Femur (tissue), 1 donor: ENCODE results near the gene PHLDB2.
"Not testable (repeated sequence)": the region's sequence is repeated elsewhere in the genome, so short reads cannot be mapped to it uniquely, and the experiment has no call there.

Source experiments
- DNase-seq: peaks from one replicate; pipeline ENCODE4 v3.0.0-alpha.2; 2017

Gene PHLDB2

GRCh38 chr3:111859061-111859973, at the start of gene PHLDB2:
Gene PHLDB2 (plus strand): TSS chr3:111859265. CDS start chr3:111884078, 24,813 bp downstream.
- DNase-seq, result peak; percentile 91

GRCh38 chr3:111810909-111811308, 48.2 kb upstream of the PHLDB2 start:
- no peak for DNase-seq

DNA sequence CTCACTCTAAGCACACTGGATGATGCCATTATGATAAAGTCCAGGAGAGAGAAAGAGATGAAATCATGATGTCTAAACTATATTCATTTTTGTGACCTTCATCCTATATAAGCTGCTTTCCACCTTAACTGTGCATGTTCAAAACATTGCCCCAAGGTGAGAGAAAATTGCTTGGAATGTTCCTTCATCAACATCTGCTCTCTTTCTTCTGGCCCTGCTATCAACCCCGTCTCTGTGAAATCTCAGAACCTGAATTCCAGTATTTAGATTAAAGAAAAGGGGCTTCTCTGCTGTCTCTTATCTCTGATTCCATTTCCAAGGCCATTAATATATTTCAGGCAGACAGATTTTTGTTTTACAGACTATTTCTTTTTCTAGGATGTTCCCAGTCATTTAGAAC, 47.3 kb upstream of the PHLDB2 start:
- no peak for DNase-seq

DNA sequence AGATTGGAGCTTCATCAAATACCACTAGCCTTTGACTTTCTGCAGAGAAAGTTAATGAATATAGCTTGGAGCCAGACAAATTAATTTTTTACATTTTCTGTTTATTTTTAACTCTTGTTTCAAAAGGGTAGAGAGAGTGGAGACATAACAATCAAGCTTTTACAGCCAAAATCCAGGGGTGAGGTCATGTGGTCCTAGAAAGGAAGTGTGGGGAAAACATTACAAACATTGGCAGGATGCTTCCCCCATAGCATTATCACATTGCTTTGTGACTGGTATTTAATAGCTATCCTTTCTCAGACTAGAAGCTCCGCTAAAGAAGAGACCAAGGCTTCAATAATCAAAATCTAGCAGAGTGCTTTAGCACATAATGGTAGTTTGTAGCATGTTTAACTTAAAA, 46.4 kb upstream of the PHLDB2 start:
- DNase-seq, result no peak

GRCh38 chr3:111813441-111813840, 45.6 kb upstream of the PHLDB2 start:
- no peak for DNase-seq

GRCh38 chr3:111813979-111814378, 45.1 kb upstream of the PHLDB2 start:
- no peak for DNase-seq

GRCh38 chr3:111816771-111817170, 42.3 kb upstream of the PHLDB2 start:
- DNase-seq, result not testable (repeated sequence)

GRCh38 chr3:111819927-111820326, 39.1 kb upstream of the PHLDB2 start:
- DNase-seq, result no peak

DNA sequence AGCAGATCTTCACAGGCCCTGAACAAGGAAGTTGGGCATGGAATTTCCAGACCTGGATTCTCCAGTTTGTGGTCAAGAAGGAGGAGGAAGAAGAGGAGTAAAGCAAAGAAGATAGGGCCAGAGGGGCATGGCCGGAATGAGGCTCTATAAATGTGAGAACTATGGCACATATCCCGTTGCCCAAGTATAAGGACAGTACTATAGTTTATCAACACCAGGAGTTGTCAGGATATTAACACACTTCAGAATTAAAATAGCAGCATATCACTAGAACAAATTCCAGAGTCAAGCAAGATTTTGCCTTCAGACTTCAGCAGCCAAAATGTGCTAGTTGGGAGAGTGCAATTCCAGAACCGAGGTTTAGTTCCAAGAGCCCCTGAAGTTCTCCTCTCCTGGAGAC, 38.4 kb upstream of the PHLDB2 start:
- DNase-seq, result no peak

GRCh38 chr3:111821891-111822290, 37.2 kb upstream of the PHLDB2 start:
- no peak for DNase-seq

- no peak for DNase-seq
Observed at GRCh38 chr3:111822804-111823203, 36.3 kb upstream of the PHLDB2 start.

GRCh38 chr3:111823341-111823855, 35.7 kb upstream of the PHLDB2 start:
- DNase-seq, result no peak

DNA sequence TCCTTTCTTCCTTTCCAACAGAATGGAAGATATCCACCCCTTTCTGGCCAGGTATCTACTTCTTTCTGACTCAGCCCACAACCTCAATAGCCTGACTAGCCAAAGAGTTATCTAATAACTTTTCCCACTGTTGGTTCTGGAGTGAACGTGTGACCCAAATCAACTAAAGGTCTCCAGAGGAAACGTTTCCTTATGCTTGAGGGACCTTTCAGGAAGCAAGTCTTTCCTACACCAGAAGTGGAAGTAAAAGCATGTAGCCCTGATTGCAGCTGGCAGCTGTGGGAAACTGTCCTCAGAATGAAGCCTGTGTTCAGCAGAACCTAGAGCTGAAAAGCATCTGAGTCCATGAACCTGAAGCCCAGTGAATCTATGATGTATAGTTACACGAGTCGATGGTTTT, 34.7 kb upstream of the PHLDB2 start:
- DNase-seq, result no peak

GRCh38 chr3:111827871-111828270, 31.2 kb upstream of the PHLDB2 start:
- no peak for DNase-seq

GRCh38 chr3:111828530-111828929, 30.5 kb upstream of the PHLDB2 start:
- no peak for DNase-seq

- DNase-seq, result no peak
Observed at GRCh38 chr3:111829023-111829422, 30.0 kb upstream of the PHLDB2 start.

- peak; percentile 34 for DNase-seq
Observed at GRCh38 chr3:111831840-111832239, 27.2 kb upstream of the PHLDB2 start.

- no peak for DNase-seq
Observed at GRCh38 chr3:111837112-111837511, 22.0 kb upstream of the PHLDB2 start.

- no peak for DNase-seq
Observed at GRCh38 chr3:111838133-111838532, 20.9 kb upstream of the PHLDB2 start.

DNA sequence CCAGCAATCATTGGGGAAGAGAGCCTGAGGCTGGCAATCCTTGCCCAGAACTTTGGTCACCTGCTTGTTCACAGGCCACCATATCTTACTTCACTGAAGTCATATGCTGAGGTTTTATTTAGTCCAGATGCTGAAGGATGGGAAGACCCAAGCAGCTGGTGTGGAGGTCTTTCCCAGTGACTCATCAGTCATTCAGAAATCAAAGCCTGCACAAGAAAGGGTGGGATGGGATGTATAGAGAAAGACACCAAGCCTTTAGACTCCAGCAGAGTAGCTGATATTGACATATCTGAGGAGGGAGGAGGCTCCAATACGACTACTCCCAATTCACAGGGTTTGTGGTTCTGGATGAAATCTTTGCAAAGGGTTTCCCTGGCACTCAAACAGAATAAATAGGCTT, 13.0 kb upstream of the PHLDB2 start:
- DNase-seq, result no peak

GRCh38 chr3:111846717-111847116, 12.3 kb upstream of the PHLDB2 start:
- DNase-seq, result no peak

DNA sequence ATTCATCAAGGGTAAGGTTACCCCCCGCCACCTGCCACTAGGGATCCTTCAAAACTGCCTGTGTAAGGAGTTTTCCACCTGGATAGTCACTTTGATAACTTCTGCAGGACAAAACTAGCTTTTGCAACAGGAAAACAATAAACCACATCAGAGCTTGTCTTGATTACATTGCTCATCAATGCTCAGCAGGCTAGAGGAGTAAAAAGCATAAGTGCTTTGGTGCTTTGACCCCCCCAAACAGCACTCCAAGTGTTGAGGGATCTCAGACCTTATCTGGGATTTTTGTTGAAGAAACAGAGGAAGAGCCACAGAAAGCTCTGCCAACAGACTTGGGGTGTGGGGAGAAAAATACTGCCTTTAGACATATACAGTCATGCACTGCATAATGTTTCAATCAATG, 10.8 kb upstream of the PHLDB2 start:
- no peak for DNase-seq

- no peak for DNase-seq
Observed at GRCh38 chr3:111848778-111849177, 10.3 kb upstream of the PHLDB2 start.

DNA sequence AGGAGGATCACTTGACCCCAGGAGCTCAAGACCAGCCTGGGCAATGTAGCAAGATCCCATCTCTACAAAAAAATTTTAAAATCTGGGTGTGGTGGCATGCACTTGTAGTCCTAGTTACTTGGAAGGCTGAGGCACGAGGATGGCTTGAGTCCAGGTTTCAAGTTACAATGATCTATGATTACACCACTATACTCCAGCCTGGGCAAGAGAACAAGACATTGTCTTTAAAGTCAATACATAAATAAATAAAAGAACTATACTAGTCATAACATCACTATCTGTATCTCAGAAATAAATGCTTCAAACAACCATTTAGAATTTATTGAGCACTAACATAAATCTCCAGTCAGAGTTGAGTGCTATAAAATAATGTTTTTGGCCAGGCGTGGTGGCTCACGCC, 8.5 kb upstream of the PHLDB2 start:
- no peak for DNase-seq

DNA sequence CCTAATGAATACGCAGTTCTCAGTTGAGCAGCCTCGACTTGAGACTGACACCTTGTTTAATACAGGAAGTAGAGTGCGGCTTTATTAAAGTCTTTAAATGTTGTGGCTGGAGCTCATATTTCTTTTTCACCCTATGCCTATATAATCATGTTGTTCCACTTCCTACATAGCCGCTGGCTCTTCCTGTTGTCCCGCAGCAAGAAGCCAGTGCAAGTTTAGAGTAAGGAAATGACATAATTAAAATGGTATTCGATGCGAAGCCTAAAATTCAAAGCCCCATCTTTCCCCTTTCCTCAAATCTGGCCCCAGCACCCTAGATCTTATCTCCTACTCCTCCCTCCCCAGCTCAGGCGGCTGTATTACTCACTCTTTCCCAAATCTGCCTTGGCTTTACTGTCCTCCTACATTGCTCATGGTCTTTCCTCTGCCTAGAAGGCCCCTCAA, 7.5 kb upstream of the PHLDB2 start:
- DNase-seq, result no peak
